Upper lobe of left lung (tissue), 6 donors: ENCODE data around the gene TSPAN11. TPM values are rescaled to one million over a fixed set of nuclear protein-coding genes. Genes with fewer than 3 reads are reported as not detected.

Experiments
- ATAC-seq, 2 donors: fragments of 200-7000 bp; cut with Tn5 transposase; one replicate each; pipeline ENCODE4 v1.9.1; 2022; ENCODE audit warnings: mild to moderate bottlenecking in 2 of 2, moderate library complexity in 2 of 2; ENCODE audit not compliant: low FRiP score in 2 of 2
- DNase-seq, 2 donors: peaks; one replicate each; pipeline ENCODE4 v3.0.0-alpha.2; 2019 to 2020
- H3K27ac ChIP-seq, 4 donors: fragments of 200-600 bp; sonication (generic); one replicate each; pipeline ENCODE4 v1.5.1; 2016 to 2019
- H3K27me3 ChIP-seq, 4 donors: fragments of 200-600 bp; sonication (generic); one replicate each; pipeline ENCODE4 v1.5.1; 2017 to 2019
- H3K36me3 ChIP-seq, 4 donors: fragments of 200-600 bp; sonication (generic); one replicate each; pipeline ENCODE4 v1.5.1; 2016 to 2019
- H3K4me1 ChIP-seq, 4 donors: fragments of 200-600 bp; sonication (generic); one replicate each; pipeline ENCODE4 v1.5.1; 2018 to 2019
- H3K4me3 ChIP-seq, 4 donors: fragments of 200-600 bp; sonication (generic); one replicate each; pipeline ENCODE4 v1.5.1; 2017 to 2019; ENCODE audit warnings: mild to moderate bottlenecking in 2 of 4, moderate library complexity in 1 of 4
- H3K9me3 ChIP-seq, 4 donors: fragments of 200-600 bp; sonication (generic); one replicate each; pipeline ENCODE4 v1.5.1; 2018 to 2019
- EP300 ChIP-seq, 4 donors: sonication (generic); formaldehyde crosslinking; IDR thresholded peaks; one replicate each; pipeline ENCODE4 v1.5.1; 2017; ENCODE audit warnings: antibody characterized with exemption in 4 of 4, control low read depth in 2 of 4
- POLR2A ChIP-seq, 4 donors: fragments of 450-650 bp; IDR thresholded peaks; one replicate each; pipeline ENCODE4 v1.5.1; 2016 to 2017; ENCODE audit warnings: antibody characterized with exemption in 4 of 4, mild to moderate bottlenecking in 2 of 4
- POLR2AphosphoS5 ChIP-seq, 2 donors: sonication (generic); formaldehyde crosslinking; IDR thresholded peaks; one replicate each; pipeline ENCODE4 v1.5.1; 2017; ENCODE audit warnings: antibody characterized with exemption in 2 of 2
- WGBS, 2 donors: methylation state at CpG; one replicate each; pipeline ENCODE4 v1.1.5; 2017 to 2018; 5-methylcytosine and 5-hydroxymethylcytosine counted together
- total RNA-seq, 6 donors: library from RNA; depleted of rRNA in 4 of 6; stranded (reverse); fragments of >200 nt in 4 of 6; gene quantifications; one replicate each; pipeline versions ENCODE4 v1.1.0 to v1.2.1, GENCODE V29; 2016 to 2021
- TF ChIP-seq, protein P1 (sequence below), 6 experiments: fragments of 450-650 bp in 4 of 6; fragments of 200-600 bp in 2 of 6; sonication (generic) in 2 of 6; IDR thresholded peaks; one replicate each; pipeline ENCODE4 v1.5.1; 2016 to 2019; ENCODE audit warnings: antibody characterized with exemption in 6 of 6
- donor health status: DM: no; HTN: no; CAD: no; lungs with moderate emphysema.
- donor health status: DM: no; HTN: yes; CAD: no; lungs with severe emphysema.

The TSPAN11 gene
- total RNA-seq, 6 donors from 2014 or later = 1.0 to 9.7 (median 3.5) TPM

DNA sequence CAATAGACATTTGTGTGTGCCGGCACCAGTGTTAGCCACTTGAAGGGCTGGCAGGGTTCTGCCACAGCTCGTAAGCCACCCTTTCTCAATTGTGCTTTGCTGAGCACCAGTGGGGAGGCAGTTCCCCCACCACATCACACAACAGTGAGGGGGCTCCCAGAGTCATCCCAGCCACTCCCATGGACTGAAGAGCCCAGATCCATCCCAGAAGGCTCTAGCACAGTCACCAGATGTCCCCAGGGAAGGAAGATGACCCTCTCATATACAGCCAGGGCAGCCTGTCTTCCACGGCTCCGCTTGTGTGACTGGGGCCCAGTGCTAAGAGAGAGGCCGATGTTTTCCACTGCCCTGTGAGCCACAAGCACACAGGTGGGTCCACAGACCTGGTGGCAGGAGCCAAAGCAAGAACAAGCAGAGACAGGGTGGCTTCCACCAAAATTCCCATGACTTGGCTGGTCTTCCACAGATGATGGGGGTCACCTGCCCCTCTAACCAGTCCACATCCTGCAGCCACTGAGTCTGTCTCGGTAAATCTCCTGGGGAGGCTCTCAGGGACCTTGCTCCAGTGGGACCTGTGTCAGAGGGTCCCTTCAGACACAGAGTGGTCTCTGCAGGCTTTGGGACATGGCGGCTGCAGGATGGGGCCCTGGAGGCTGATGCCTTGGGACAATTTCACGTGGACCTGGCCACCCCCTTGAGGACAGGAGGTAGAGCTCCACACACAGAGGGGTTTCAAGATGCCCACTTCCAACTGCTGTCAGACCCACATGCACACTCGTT lies 75.2 kb downstream of the TSPAN11 start:
- Histone ChIP-seq H3K4me1 (peaks cover 0 to 7% (median 2%) of the 10 kb centered on the region in 4 donors), H3K27ac (no peak overlapping the region), H3K4me3 (no peak overlapping the region), H3K36me3 (no peaks in the 10 kb centered on the region), H3K9me3 (no peaks in the 10 kb centered on the region), H3K27me3 (no peaks in the 10 kb centered on the region)
- 90 to 100% methylated on average over 2 to 9 of the region's 9 CpGs for WGBS, 2 donors
- DNase-seq (no peak), ATAC-seq (no peak)
- TF ChIP-seq, protein P1, sequence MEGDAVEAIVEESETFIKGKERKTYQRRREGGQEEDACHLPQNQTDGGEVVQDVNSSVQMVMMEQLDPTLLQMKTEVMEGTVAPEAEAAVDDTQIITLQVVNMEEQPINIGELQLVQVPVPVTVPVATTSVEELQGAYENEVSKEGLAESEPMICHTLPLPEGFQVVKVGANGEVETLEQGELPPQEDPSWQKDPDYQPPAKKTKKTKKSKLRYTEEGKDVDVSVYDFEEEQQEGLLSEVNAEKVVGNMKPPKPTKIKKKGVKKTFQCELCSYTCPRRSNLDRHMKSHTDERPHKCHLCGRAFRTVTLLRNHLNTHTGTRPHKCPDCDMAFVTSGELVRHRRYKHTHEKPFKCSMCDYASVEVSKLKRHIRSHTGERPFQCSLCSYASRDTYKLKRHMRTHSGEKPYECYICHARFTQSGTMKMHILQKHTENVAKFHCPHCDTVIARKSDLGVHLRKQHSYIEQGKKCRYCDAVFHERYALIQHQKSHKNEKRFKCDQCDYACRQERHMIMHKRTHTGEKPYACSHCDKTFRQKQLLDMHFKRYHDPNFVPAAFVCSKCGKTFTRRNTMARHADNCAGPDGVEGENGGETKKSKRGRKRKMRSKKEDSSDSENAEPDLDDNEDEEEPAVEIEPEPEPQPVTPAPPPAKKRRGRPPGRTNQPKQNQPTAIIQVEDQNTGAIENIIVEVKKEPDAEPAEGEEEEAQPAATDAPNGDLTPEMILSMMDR (IDR thresholded peaks at IDR 0.05) = no peak
- no peak for TF ChIP-seq EP300 (IDR thresholded peaks at IDR 0.05)
- TF ChIP-seq POLR2A (IDR thresholded peaks at IDR 0.05) = no peak
- no peak for TF ChIP-seq POLR2AphosphoS5 (IDR thresholded peaks at IDR 0.05)

DNA sequence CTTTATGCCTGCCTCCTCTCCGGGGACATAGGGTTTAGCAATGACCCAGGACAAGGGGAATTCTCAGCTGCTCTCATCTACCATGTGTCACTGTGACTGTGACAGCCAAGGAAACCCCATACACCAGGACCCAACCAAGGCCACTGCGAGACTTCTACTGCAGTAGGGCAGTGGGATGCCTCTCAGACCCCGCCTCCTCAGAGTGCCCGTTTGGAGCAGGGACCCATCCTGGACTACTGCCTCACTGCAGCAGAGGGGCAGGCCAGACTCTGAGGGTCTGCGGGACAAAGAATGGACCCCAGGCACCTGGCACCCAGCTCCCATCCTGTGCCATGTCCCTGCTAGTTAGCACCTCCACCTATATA lies 75.8 kb downstream of the TSPAN11 start:
- DNase-seq (no peak), ATAC-seq (no peak)
- H3K4me3 ChIP-seq = no peak overlapping the region
- no peak overlapping the region for H3K27ac ChIP-seq
- TF ChIP-seq POLR2AphosphoS5 (IDR thresholded peaks at IDR 0.05) = no peak
- no peak for TF ChIP-seq POLR2A (IDR thresholded peaks at IDR 0.05)
- TF ChIP-seq, protein P1 (IDR thresholded peaks at IDR 0.05) = no peak
- no peak for TF ChIP-seq EP300 (IDR thresholded peaks at IDR 0.05)
- no peaks in the 10 kb centered on the region for H3K27me3 ChIP-seq
- no peaks in the 10 kb centered on the region for H3K9me3 ChIP-seq
- no peaks in the 10 kb centered on the region for H3K36me3 ChIP-seq
- H3K4me1 ChIP-seq = peaks cover 0 to 7% (median 2%) of the 10 kb centered on the region in 4 donors
- 82 to 100% methylated on average over 1 to 4 of the region's 5 CpGs for WGBS, 2 donors

DNA sequence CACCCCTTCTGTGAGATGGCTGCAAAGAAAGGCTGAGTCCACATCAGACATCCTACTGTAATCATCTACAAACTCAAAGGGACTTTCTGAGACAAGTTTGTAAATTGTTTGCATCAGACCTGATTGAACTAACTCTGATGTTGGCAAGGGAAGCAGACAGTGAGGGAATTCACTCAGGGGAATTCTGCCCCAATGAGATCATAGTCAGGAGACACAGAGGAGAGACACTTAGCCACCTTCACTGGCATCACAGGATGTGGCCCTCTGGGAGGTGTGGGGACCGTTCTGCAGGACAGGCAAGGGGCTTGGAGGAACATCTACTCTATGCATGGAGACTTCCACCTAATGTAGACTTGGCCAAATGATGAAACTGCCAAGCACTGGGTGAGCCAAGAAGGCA lies 76.5 kb downstream of the TSPAN11 start:
- Histone ChIP-seq H3K4me1 (peaks cover 0 to 7% (median 2%) of the 10 kb centered on the region in 4 donors), H3K9me3 (no peaks in the 10 kb centered on the region), H3K27ac (no peak overlapping the region), H3K27me3 (no peaks in the 10 kb centered on the region), H3K36me3 (no peaks in the 10 kb centered on the region), H3K4me3 (no peak overlapping the region)
- 50 to 63% methylated on average over 1 of the region's 1 CpG for WGBS, 2 donors
- no peak for ATAC-seq
- TF ChIP-seq POLR2A (IDR thresholded peaks at IDR 0.05) = no peak
- no peak for TF ChIP-seq EP300 (IDR thresholded peaks at IDR 0.05)
- TF ChIP-seq, protein P1 (IDR thresholded peaks at IDR 0.05) = no peak
- no peak for TF ChIP-seq POLR2AphosphoS5 (IDR thresholded peaks at IDR 0.05)
- DNase-seq = no peak

DNA sequence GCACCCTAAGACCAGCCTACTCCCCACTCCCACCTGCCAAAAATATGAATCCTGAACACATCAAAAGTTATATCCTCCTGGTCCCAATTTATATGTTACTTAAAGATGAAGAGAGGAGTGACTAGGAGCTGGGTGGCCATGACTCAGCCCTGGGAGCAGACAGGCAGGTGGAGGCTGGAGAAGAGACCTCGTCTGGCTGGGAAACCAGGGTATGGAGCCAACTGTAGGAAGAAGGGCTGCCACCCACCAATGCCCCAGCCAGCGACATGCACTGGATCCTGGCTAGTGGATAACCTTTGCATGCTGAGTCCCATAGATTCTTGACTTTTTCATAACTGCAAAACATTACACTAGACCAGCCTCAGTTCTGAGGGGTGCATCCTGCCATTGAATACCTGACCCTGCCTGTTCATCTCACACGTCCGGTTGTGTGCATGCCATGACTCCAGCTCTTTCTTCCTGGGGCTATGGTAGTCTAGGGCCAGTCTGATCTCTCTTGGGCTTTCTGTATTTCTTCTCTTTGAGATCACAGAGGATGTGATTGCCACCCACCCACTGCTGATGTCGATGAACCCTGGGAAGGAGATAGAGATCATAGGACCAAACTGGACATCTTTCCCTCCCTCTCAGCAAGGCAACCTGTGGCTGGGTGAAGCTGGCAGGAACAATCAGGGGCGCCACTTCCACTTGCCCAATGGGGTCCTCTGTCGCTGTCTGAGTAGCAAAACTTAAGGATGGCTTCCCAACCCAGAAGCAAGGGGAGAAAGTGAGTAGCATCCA lies 77.5 kb downstream of the TSPAN11 start:
- TF ChIP-seq, protein P1 (IDR thresholded peaks at IDR 0.05) = no peak
- TF ChIP-seq POLR2AphosphoS5 (IDR thresholded peaks at IDR 0.05) (no peak), EP300 (IDR thresholded peaks at IDR 0.05) (no peak), POLR2A (IDR thresholded peaks at IDR 0.05) (no peak)
- DNase-seq (no peak), ATAC-seq (no peak)
- H3K36me3 ChIP-seq = no peaks in the 10 kb centered on the region
- H3K27ac ChIP-seq = no peak overlapping the region
- no peak overlapping the region for H3K4me3 ChIP-seq
- no peaks in the 10 kb centered on the region for H3K27me3 ChIP-seq
- H3K9me3 ChIP-seq = no peaks in the 10 kb centered on the region
- H3K4me1 ChIP-seq = peaks cover 0 to 7% (median 2%) of the 10 kb centered on the region in 4 donors
- WGBS, 2 donors = 88 to 99% methylated on average over 7 of the region's 7 CpGs
